Measurements from ENCODE around the gene HHAT.
"Not testable (repeated sequence)": the region's sequence is repeated elsewhere in the genome, so short reads cannot be mapped to it uniquely, and the experiment has no call there.

HHAT gene

DNA sequence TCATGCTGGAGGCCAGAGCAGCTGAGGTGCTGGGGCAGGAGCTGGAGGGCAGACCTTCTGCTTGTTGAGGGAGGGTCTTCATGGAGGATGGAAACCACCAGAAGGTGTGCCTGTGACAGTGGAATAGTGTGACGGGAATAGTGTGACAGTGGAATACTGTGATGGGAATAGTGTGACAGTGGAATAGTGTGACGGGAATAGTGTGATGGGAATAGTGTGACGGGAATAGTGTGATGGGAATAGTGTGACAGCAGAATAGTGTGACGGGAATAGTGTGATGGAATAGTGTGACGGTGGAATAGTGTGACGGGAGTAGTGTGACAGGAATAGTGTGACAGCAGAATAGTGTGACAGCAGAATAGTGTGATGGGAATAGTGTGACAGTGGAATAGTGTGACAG lies 325.1 kb downstream of the HHAT start:
- Mint-ChIP-seq H3K36me3 (ENCODE audit: low read depth) (no peaks in the 10 kb centered on the region), H3K4me1 (ENCODE audit: low read depth) (no peaks in the 10 kb centered on the region), H3K27ac (no peak overlapping the region), H3K27me3 (no peaks in the 10 kb centered on the region), H3K9me3 (peaks cover 5% of the 10 kb centered on the region), H3K4me3 (no peak overlapping the region)

GRCh38 chr1:210654176-210654981 lies 325.7 kb downstream of the HHAT start:
- Mint-ChIP-seq H3K36me3 (ENCODE audit: low read depth) (no peaks in the 10 kb centered on the region), H3K4me1 (ENCODE audit: low read depth) (no peaks in the 10 kb centered on the region), H3K4me3 (no peak overlapping the region), H3K27ac (no peak overlapping the region), H3K9me3 (peaks cover 5% of the 10 kb centered on the region), H3K27me3 (no peaks in the 10 kb centered on the region)

GRCh38 chr1:210655511-210655910 lies 326.8 kb downstream of the HHAT start:
- H3K27ac Mint-ChIP-seq, result no peak overlapping the region
- no peaks in the 10 kb centered on the region for H3K4me1 Mint-ChIP-seq (ENCODE audit: low read depth)
- peaks cover 5% of the 10 kb centered on the region for H3K9me3 Mint-ChIP-seq
- H3K4me3 Mint-ChIP-seq, result no peak overlapping the region
- H3K36me3 Mint-ChIP-seq (ENCODE audit: low read depth), result no peaks in the 10 kb centered on the region
- H3K27me3 Mint-ChIP-seq, result no peaks in the 10 kb centered on the region

GRCh38 chr1:210657806-210658205 lies 329.1 kb downstream of the HHAT start:
- Mint-ChIP-seq H3K9me3 (peaks cover 5% of the 10 kb centered on the region), H3K36me3 (ENCODE audit: low read depth) (no peaks in the 10 kb centered on the region), H3K4me1 (ENCODE audit: low read depth) (no peaks in the 10 kb centered on the region), H3K27me3 (no peaks in the 10 kb centered on the region), H3K27ac (no peak overlapping the region), H3K4me3 (no peak overlapping the region)

DNA sequence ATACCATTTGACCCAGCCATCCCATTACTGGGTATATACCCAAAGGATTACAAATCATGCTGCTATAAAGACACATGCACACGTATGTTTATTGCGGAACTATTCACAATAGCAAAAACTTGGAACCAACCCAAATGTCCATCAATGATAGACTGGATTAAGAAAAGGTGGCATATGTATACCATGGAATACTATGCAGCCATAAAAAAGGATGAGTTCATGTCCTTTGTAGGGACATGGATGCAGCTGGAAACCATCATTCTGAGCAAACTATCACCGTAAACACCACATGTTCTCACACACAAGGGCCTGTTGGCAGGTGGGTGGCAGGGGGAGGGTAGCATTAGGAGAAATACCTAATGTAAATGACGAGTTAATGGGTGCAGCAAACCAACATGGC lies 332.8 kb downstream of the HHAT start:
- not testable (repeated sequence) for H3K4me1 Mint-ChIP-seq (ENCODE audit: low read depth); H3K4me3 Mint-ChIP-seq; H3K27me3 Mint-ChIP-seq; H3K9me3 Mint-ChIP-seq; H3K27ac Mint-ChIP-seq; H3K36me3 Mint-ChIP-seq (ENCODE audit: low read depth)

DNA sequence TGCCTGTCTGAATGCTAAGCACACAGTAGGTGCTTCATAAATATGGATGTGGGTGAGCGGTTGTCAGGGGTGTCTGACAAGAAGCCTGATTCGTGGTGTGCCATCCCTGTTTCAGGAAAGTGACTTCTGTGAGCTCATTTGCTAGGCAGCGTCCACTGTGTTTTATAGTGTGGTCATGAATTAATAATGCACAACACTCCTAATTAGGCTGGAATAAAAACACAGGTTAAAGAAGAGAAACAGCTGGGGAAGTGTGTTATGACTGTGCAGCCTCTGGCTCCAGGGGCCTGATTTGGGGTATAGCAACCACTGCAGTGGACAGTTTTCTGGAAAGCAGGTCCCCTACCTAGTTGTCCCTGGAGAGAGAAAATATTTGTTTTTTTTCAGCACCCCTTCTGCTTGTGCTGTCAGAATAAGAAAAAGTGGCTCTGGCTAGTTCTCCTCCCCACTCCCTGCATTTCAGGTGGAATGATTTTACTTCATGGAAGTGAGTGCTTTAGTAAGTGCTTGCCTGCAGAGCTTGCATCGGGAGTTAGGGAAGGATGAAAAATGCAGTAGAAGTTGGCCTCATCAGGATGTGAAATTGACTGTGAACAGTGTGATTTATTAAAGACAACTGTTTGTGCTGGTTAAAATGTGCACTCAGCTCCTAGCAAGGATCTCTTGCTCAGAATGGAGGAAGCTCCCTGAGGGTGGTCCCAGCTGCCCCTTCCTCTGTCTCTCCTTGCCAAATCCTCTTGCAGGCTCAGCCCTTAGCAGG lies 333.8 kb downstream of the HHAT start:
- Mint-ChIP-seq H3K9me3 (no peaks in the 10 kb centered on the region), H3K4me3 (no peak overlapping the region), H3K4me1 (ENCODE audit: low read depth) (peaks cover 5% of the 10 kb centered on the region), H3K27ac (no peak overlapping the region), H3K36me3 (ENCODE audit: low read depth) (no peaks in the 10 kb centered on the region), H3K27me3 (no peaks in the 10 kb centered on the region)

DNA sequence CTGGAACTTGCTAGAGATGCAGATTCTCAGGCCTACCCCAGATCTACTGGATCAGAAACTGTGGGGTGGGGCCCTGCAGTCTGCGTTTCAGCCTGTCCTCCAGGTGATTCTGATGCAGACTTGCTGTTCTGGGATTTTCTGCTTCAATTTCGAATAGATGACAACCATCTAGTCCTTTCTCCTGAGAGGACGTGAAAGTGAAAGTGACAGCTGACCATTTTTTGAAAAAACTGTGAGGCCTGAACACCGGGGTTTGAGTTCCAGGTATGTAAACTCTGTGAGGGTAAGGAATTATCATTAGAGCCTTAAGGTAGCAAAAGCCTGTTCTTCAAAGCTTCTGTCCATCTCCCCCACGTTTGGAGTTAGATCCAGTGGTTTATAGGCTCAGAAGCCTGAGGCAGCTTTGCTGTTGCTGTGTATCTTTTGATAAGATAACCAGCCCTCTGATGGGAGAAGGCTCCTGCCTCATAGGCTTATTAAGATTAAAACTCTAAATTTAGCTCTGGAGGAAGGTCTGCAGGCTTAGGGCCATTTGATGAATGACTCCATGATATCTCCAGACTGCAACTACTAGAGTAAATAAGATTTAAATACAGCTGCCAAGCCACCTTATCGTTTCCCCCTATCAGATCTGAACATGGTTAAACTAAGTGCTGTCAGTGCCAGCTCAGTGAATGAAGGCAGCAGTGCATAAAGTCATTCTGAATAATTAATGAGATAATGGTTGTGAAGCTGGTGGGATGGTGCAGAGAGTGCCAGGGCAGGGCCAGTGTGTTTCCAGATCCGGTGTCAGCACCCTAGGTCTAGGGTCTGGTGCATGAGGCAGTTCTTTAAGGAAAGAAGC lies 335.2 kb downstream of the HHAT start:
- H3K27ac Mint-ChIP-seq, result no peak overlapping the region
- H3K27me3 Mint-ChIP-seq, result no peaks in the 10 kb centered on the region
- H3K4me1 Mint-ChIP-seq (ENCODE audit: low read depth), result peaks cover 5% of the 10 kb centered on the region
- H3K9me3 Mint-ChIP-seq, result no peaks in the 10 kb centered on the region
- no peak overlapping the region for H3K4me3 Mint-ChIP-seq
- no peaks in the 10 kb centered on the region for H3K36me3 Mint-ChIP-seq (ENCODE audit: low read depth)

GRCh38 chr1:210669951-210670350 lies 341.2 kb downstream of the HHAT start:
- Mint-ChIP-seq H3K9me3 (no peaks in the 10 kb centered on the region), H3K4me3 (no peak overlapping the region)

GRCh38 chr1:210674151-210674550 lies 345.4 kb downstream of the HHAT start:
- Mint-ChIP-seq H3K4me3 (no peak overlapping the region), H3K27me3 (no peaks in the 10 kb centered on the region), H3K36me3 (ENCODE audit: low read depth) (no peaks in the 10 kb centered on the region), H3K4me1 (ENCODE audit: low read depth) (no peaks in the 10 kb centered on the region), H3K27ac (no peak overlapping the region), H3K9me3 (no peaks in the 10 kb centered on the region)

More at GRCh38 chr1:210669951-210670350, 341.2 kb downstream of the HHAT start:
- Mint-ChIP-seq H3K27me3 (no peaks in the 10 kb centered on the region), H3K36me3 (ENCODE audit: low read depth) (no peaks in the 10 kb centered on the region), H3K27ac (no peak overlapping the region), H3K4me1 (ENCODE audit: low read depth) (no peaks in the 10 kb centered on the region)

GRCh38 chr1:210676539-210676938 lies 347.8 kb downstream of the HHAT start:
- H3K4me1 Mint-ChIP-seq (ENCODE audit: low read depth), result no peaks in the 10 kb centered on the region
- no peaks in the 10 kb centered on the region for H3K9me3 Mint-ChIP-seq
- no peaks in the 10 kb centered on the region for H3K36me3 Mint-ChIP-seq (ENCODE audit: low read depth)
- no peaks in the 10 kb centered on the region for H3K27me3 Mint-ChIP-seq
- no peak overlapping the region for H3K27ac Mint-ChIP-seq
- no peak overlapping the region for H3K4me3 Mint-ChIP-seq

GRCh38 chr1:210677533-210677932 lies 348.8 kb downstream of the HHAT start:
- H3K4me3 Mint-ChIP-seq, result no peak overlapping the region
- no peak overlapping the region for H3K27ac Mint-ChIP-seq
- H3K36me3 Mint-ChIP-seq (ENCODE audit: low read depth), result no peaks in the 10 kb centered on the region
- H3K4me1 Mint-ChIP-seq (ENCODE audit: low read depth), result no peaks in the 10 kb centered on the region
- no peaks in the 10 kb centered on the region for H3K27me3 Mint-ChIP-seq
- H3K9me3 Mint-ChIP-seq, result no peaks in the 10 kb centered on the region

DNA sequence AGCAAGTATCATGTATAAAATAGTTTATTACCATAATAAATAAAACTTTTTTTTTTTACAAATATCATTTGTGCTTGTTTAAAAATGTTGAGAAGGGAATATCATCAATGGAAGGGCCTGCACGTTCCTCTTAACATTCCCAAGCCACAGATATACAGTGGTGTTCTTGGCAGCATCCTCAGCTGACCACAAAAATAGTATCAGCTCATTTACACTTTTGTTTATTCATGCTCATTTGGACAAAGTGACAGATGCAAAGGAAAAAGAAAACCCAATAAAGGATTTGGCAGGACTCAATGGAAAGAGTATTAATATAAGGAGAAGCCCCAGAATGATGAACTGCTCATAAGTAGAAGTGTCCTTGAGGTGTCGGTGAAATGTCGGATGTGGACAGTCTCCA lies 349.6 kb downstream of the HHAT start:
- Mint-ChIP-seq H3K9me3 (no peaks in the 10 kb centered on the region), H3K4me1 (ENCODE audit: low read depth) (no peaks in the 10 kb centered on the region), H3K4me3 (no peak overlapping the region)

GRCh38 chr1:210681158-210681557 lies 352.5 kb downstream of the HHAT start:
- Mint-ChIP-seq H3K9me3 (no peaks in the 10 kb centered on the region), H3K27ac (no peak overlapping the region), H3K36me3 (ENCODE audit: low read depth) (no peaks in the 10 kb centered on the region), H3K27me3 (no peaks in the 10 kb centered on the region), H3K4me3 (no peak overlapping the region), H3K4me1 (ENCODE audit: low read depth) (no peaks in the 10 kb centered on the region)

More for the DNA sequence above, 349.6 kb downstream of the HHAT start:
- Mint-ChIP-seq H3K27me3 (no peaks in the 10 kb centered on the region), H3K27ac (no peak overlapping the region), H3K36me3 (ENCODE audit: low read depth) (no peaks in the 10 kb centered on the region)

- H3K27me3 Mint-ChIP-seq, result no peaks in the 10 kb centered on the region
- H3K36me3 Mint-ChIP-seq (ENCODE audit: low read depth), result no peaks in the 10 kb centered on the region
- no peak overlapping the region for H3K27ac Mint-ChIP-seq
- H3K9me3 Mint-ChIP-seq, result no peaks in the 10 kb centered on the region
- H3K4me3 Mint-ChIP-seq, result no peak overlapping the region
- peaks cover 8% of the 10 kb centered on the region for H3K4me1 Mint-ChIP-seq (ENCODE audit: low read depth)
Measured at GRCh38 chr1:210683403-210684047, 354.8 kb downstream of the HHAT start.
